A549 treated with AZD2906 at 1 μM for 4 hours (cell line): ENCODE measurements around the gene FEM1C. TPM values are rescaled to one million over a fixed set of nuclear protein-coding genes. Genes with fewer than 3 reads are reported as not detected.

Experiments
- total RNA-seq: library from RNA; stranded (reverse); fragments of 200-300 nt; extraction: Qiagen RNA extraction; gene quantifications from 5 replicates; pipeline ENCODE4 v1.2.3, GENCODE V29; 2022

The FEM1C gene, protein sequence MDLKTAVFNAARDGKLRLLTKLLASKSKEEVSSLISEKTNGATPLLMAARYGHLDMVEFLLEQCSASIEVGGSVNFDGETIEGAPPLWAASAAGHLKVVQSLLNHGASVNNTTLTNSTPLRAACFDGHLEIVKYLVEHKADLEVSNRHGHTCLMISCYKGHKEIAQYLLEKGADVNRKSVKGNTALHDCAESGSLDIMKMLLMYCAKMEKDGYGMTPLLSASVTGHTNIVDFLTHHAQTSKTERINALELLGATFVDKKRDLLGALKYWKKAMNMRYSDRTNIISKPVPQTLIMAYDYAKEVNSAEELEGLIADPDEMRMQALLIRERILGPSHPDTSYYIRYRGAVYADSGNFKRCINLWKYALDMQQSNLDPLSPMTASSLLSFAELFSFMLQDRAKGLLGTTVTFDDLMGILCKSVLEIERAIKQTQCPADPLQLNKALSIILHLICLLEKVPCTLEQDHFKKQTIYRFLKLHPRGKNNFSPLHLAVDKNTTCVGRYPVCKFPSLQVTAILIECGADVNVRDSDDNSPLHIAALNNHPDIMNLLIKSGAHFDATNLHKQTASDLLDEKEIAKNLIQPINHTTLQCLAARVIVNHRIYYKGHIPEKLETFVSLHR
- 6.8 to 9.1 TPM (median 7.5 TPM) in 5 replicates for total RNA-seq

DNA sequence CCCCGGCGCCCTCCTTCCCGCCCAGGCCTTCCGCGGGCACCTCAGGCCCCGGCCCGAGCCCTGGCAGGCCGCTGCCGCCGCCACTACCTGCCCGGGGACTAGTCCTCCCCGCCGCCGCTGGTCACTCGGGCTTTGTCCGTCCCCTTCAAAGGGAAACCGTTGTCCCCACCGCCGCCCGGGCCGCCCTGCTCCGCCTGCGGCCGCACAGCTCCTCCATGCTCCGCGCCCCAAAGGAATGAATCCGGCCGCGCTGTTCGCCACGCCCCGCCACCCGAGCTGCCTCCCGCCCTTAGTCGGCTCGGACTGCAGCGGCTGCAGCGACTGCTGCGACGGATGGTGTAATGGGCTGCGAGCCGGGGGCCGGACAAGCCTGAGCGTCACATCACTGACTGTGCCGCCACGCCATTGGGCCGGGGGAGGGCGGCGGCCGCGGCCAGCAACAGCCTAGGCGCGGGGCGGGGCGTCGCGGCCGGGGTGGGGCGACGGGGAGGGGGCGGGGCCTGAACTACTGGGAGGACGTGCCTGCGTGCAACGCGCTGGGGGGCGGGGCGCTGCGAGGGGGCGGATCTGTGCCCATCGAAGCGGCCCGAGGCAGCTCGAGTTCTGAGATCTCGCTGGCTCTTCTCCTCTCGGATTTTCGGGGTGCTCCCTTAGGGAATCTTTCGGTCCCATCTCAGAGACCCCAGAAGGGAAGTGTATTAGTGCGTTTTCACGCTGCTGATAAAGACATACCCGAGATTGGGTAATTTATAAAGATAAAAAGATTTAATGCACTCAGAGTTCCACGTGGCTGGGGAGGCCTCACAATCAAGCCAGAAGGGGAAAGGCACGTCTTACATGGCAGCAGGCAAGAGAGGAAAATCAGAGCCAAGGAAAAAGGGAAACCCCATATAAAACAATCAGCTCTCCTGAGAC lies at the start of gene FEM1C:
Gene FEM1C, minus strand, starts transcription at position 340 of the 915 bp plus-strand sequence. CDS start 1,282 bp downstream, outside the sequence.

Other genes starting within 250 kb of the FEM1C start
- 6.6 to 11.6 TPM (median 7.7 TPM) in 5 replicates for gene CCDC112, start 248.1 kb downstream of the FEM1C start, total RNA-seq
- 0.66 to 1.3 TPM (median 1.1 TPM) in 5 replicates for gene TICAM2, start 57.7 kb upstream of the FEM1C start, total RNA-seq
- gene TMED7, start 81.3 kb upstream of the FEM1C start, total RNA-seq: 43.8 to 58.1 TPM (median 49.2 TPM) in 5 replicates